ENCODE measurements around the gene OXGR1. TPM values are rescaled to one million over a fixed set of nuclear protein-coding genes. Genes with fewer than 3 reads are reported as not detected.

Gene OXGR1
- total RNA-seq (2022; extraction: Qiagen RNA extraction): not detected in 5 replicates

DNA sequence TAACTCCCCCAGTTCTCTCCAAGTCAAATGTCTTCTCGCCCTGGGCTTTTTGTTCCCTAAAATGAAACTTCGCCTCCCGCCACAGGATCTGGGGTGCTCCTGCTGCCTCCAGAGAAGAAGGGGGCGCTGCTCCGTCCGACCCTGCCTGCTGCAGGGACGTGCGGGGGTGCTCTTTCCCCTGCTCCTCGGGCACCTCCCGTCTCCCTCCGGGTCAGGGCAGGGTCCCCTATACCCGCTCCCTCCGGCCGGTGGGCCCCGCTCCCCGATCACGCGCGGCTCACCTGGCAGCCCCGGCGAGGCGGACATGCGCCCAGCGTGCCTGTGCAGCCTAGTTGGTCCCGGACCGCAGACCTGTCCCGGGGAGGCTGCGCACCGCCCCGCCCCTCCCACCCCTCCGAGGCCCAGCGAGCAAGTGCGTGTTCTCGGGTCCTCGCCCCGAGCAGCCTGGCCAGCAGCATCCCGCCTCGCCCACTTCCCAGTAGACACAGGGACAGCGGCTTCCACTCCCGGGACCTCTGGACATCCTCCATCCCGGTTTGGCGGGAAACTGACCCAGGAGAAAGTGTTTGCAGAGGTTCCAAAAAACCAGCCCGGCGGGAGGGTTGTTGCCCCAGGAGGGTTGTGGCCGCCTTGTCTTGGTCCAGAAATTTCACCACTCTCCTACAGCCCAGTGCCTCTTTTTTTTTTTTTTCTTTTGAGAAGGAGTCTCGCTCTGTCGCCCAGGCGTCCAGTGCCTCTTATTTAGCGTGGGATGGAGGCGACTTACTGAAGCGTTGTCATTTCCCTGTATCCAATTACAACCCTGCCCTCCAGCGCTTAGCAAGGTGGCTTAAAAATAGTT, at the start of gene OXGR1:
TSS of gene OXGR1 (minus strand) at position 460 of the 841 bp plus-strand sequence. CDS start 6,717 bp downstream, outside the sequence.

Other genes with a start within 250 kb of the OXGR1 start
- gene MBNL2, start 227.9 kb upstream of the OXGR1 start, total RNA-seq (2022; extraction: Qiagen RNA extraction): 9.7 to 13.3 TPM (median 12.7 TPM) in 5 replicates

Measured in A549 treated with Mapracorat at 1 μM for 4 hours (cell line).